Keratinocyte (primary cell): ENCODE data around the gene GDF11. TPM values are rescaled to one million over a fixed set of nuclear protein-coding genes. Genes with fewer than 3 reads are reported as not detected.

Experiments
- DNase-seq: peaks from one replicate; pipeline ENCODE4 v3.0.0-alpha.2; 2011; ENCODE audit warnings: low read depth, missing footprints, low spot score
- FAIRE-seq: peaks from 2 replicates; lab custom pipeline; 2011; peaks lifted over from hg19 to GRCh38; lab: Jason Lieb, UNC
- H2AFZ ChIP-seq: 2 replicates; pipeline ENCODE4 v1.6.0; 2012; ENCODE audit warnings: low read length, control low read depth, inconsistent platforms; ENCODE audit not compliant: control insufficient read depth
- H3K27ac ChIP-seq: 2 replicates; pipeline ENCODE4 v1.5.1; 2011; ENCODE audit warnings: low read length; ENCODE audit not compliant: control insufficient read depth, insufficient read depth
- H3K27me3 ChIP-seq: 3 replicates; pipeline ENCODE4 v1.6.0; 2011; ENCODE audit warnings: low read length; ENCODE audit not compliant: control insufficient read depth, insufficient read depth; ENCODE audit errors: extremely low read depth
- H3K36me3 ChIP-seq, 2 experiments: 2 replicates in 1 of 2; 3 replicates in 1 of 2; pipeline ENCODE4 v1.5.1; 2011; ENCODE audit warnings: low read length in 2 of 2, mild to moderate bottlenecking in 1 of 2; ENCODE audit not compliant: control insufficient read depth in 2 of 2, insufficient read depth in 2 of 2; ENCODE audit errors: extremely low read depth in 1 of 2
- H3K4me1 ChIP-seq: 3 replicates; pipeline ENCODE4 v1.5.1; 2011; ENCODE audit warnings: low read length; ENCODE audit not compliant: control insufficient read depth, insufficient read depth; ENCODE audit errors: extremely low read depth
- H3K4me2 ChIP-seq: 3 replicates; pipeline ENCODE4 v1.6.0; 2011; ENCODE audit warnings: low read depth, low read length; ENCODE audit not compliant: control insufficient read depth, insufficient read depth; ENCODE audit errors: extremely low read depth
- H3K4me3 ChIP-seq, 3 experiments: fragments of 200-600 bp in 1 of 3; sonication (generic) in 1 of 3; 2 replicates in 2 of 3; 3 replicates in 1 of 3; pipeline ENCODE4 v1.5.1; 2011 to 2016; ENCODE audit warnings: low read length in 3 of 3, mild to moderate bottlenecking in 3 of 3, control low read depth in 2 of 3, inconsistent platforms in 1 of 3, low read depth in 1 of 3, mixed read lengths in 1 of 3, mixed run types in 1 of 3, moderate library complexity in 1 of 3; ENCODE audit not compliant: control insufficient read depth in 2 of 3, insufficient read depth in 2 of 3; ENCODE audit errors: extremely low read depth in 1 of 3
- H3K79me2 ChIP-seq: 2 replicates; pipeline ENCODE4 v1.6.0; 2012; ENCODE audit warnings: low read length; ENCODE audit not compliant: control insufficient read depth, insufficient read depth
- H3K9ac ChIP-seq: 3 replicates; pipeline ENCODE4 v1.6.0; 2011; ENCODE audit warnings: low read length; ENCODE audit not compliant: control insufficient read depth, insufficient read depth; ENCODE audit errors: extremely low read depth
- H3K9me1 ChIP-seq: 3 replicates; pipeline ENCODE4 v1.6.0; 2011; ENCODE audit warnings: low read length; ENCODE audit not compliant: control insufficient read depth, insufficient read depth; ENCODE audit errors: extremely low read depth
- H3K9me3 ChIP-seq: 2 replicates; pipeline ENCODE4 v1.5.1; 2012; ENCODE audit warnings: low read depth, low read length; ENCODE audit not compliant: control insufficient read depth
- H4K20me1 ChIP-seq: 3 replicates; pipeline ENCODE4 v1.6.0; 2011; ENCODE audit warnings: low read length; ENCODE audit not compliant: control insufficient read depth, insufficient read depth; ENCODE audit errors: extremely low read depth
- EZH2 ChIP-seq: IDR thresholded peaks from one replicate; pipeline ENCODE4 v1.6.1; 2012; ENCODE audit warnings: inconsistent platforms, mild to moderate bottlenecking, low read length, moderate library complexity
- dilution Hi-C: fragments of 300-500 bp; cut with MboI; formaldehyde crosslinking; loops from one replicate; pipeline ENCODE4 v1.7.0; 2020; ENCODE audit warnings: low sequenced_read_pairs; ENCODE audit not compliant: extremely low pct_ligation_motif_present
- polyA plus RNA-seq, 5 experiments: library from polyadenylated mRNA; depleted of rRNA in 3 of 5; stranded (reverse) in 3 of 5; stranded (forward) in 1 of 5; unstranded in 1 of 5; fragments of >200 nt; gene quantifications; 1 replicate in 1 of 5; 2 replicates in 3 of 5; 3 replicates in 1 of 5; pipeline versions ENCODE4 v1.2.1 to v1.2.3, GENCODE V29; 2011 to 2012; ENCODE audit warnings: missing spikeins in 2 of 5, low read depth in 1 of 5, low replicate concordance in 1 of 5
- TF ChIP-seq, protein P1 (sequence below), 3 experiments: IDR thresholded peaks in 1 of 3; conservative IDR thresholded peaks in 1 of 3; optimal IDR thresholded peaks in 1 of 3; 2 replicates in 2 of 3; 3 replicates in 1 of 3; pipeline versions ENCODE3 to v1.5.1; 2011; ENCODE audit warnings: low read length in 3 of 3, mild to moderate bottlenecking in 3 of 3, moderate library complexity in 2 of 3, control low read depth in 1 of 3, inconsistent platforms in 1 of 3; ENCODE audit not compliant: insufficient read depth in 2 of 3; ENCODE audit errors: extremely low read depth in 1 of 3

The GDF11 gene
- polyA plus RNA-seq, 1 donor (not counting 4 experiments of a cell fraction or from before 2014, with no cell fraction given) = 2.7 TPM

DNA sequence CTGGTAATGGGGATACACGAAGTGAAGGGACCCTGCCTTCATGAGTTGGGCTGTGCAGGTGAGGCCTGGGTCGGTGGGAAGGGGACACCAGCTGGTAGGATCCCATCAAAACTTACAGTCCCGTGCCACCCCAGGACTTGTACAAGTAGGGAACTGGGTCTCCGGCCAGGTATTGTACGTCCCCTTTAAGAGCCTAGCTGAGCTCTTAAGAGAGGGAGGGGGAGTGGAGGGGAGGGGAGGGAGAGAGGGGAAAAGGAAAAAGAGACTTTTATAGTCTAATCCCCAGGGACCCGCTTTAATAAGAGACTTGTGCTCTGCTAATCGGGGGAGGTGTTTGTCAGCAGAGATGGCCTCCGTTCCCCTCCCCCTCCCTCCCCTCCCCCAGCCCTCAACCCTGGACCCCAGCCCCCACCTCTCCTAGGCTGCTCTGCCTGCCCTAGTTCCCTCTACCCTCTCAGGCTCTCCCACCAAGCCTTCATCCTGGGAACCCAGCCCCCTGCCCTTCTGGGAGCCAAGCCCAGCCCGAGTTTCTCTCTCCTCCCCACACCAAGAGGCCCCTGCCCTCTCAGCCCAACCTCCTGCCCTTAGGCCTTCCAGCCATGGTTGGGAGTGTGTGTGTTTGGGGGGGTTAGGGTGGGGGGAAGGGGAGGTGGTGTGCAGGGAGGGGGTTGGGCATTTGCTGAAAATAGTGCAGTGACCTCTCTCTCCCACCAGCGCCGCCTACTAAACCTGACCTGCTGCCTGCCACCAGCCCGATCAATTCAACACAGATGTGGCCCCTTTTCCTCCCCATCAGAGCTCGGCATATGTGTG lies 2.6 kb downstream of the GDF11 start:
- H2AFZ ChIP-seq = no peak overlapping the region
- TF ChIP-seq, protein P1, sequence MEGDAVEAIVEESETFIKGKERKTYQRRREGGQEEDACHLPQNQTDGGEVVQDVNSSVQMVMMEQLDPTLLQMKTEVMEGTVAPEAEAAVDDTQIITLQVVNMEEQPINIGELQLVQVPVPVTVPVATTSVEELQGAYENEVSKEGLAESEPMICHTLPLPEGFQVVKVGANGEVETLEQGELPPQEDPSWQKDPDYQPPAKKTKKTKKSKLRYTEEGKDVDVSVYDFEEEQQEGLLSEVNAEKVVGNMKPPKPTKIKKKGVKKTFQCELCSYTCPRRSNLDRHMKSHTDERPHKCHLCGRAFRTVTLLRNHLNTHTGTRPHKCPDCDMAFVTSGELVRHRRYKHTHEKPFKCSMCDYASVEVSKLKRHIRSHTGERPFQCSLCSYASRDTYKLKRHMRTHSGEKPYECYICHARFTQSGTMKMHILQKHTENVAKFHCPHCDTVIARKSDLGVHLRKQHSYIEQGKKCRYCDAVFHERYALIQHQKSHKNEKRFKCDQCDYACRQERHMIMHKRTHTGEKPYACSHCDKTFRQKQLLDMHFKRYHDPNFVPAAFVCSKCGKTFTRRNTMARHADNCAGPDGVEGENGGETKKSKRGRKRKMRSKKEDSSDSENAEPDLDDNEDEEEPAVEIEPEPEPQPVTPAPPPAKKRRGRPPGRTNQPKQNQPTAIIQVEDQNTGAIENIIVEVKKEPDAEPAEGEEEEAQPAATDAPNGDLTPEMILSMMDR (optimal IDR thresholded peaks at IDR 0.05 in 1 of 3, IDR thresholded peaks at IDR 0.05 in 1 of 3, conservative IDR thresholded peaks at IDR 0.05 in 1 of 3; ENCODE audit: extremely low read depth in 1 of 3, insufficient read depth in 2 of 3, low read length in 3 of 3) = no peak
- TF ChIP-seq EZH2 = no peak
- no peak overlapping the region for H3K27ac ChIP-seq
- FAIRE-seq = no peak
- H3K4me1 ChIP-seq = peaks cover 8% of the 10 kb centered on the region
- H4K20me1 ChIP-seq = no peaks in the 10 kb centered on the region
- H3K36me3 ChIP-seq = peaks cover 0 to 2% of the 10 kb centered on the region in 2 experiments
- no peak overlapping the region for H3K9ac ChIP-seq
- no peak overlapping the region for H3K4me3 ChIP-seq
- no peak for DNase-seq
- dilution Hi-C loops = no loop called here
- H3K4me2 ChIP-seq = no peak overlapping the region
- no peaks in the 10 kb centered on the region for H3K79me2 ChIP-seq
- H3K9me1 ChIP-seq = no peaks in the 10 kb centered on the region
- H3K9me3 ChIP-seq = no peaks in the 10 kb centered on the region
- no peaks in the 10 kb centered on the region for H3K27me3 ChIP-seq

DNA sequence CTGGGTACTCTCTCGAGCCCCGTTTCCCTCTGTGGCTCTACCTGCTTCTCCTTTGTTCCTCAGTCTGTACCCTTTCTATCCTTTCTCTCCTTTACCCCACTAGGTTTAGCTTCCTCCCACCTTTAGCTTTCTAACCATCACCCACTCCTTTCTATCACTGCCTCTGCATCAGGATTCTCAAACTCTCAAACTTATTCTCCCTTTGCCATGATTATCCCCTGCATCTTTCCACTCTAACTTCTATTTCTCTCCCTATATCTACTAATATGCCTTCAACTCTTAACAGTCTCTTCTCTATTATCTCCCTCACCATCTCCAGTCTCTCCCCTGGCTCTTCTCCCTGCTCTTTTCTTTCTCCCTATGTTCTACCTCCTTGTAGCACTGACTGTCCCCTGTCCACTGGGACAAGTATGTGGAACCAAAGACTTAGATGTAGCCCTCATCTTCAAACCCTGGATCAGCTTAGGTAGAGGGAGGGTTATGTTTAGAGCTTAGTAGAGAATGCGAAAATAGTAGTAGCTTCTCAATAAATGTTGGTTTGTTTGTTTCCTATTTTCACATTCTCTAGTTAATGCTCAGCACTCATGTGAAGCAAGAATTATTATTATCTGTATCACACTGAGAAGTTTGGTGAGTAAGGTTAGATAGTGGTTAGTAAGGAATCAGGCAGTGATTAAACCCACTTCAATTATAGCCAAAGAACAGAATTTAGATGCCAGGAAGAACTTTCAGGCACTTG lies 3.4 kb downstream of the GDF11 start:
- Histone ChIP-seq H3K4me3 (no peak overlapping the region), H3K9me3 (no peaks in the 10 kb centered on the region), H3K4me1 (peaks cover 8% of the 10 kb centered on the region), H3K36me3 (peaks cover 0 to 6% of the 10 kb centered on the region in 2 experiments), H3K79me2 (no peaks in the 10 kb centered on the region), H3K27ac (no peak overlapping the region), H3K27me3 (no peaks in the 10 kb centered on the region), H3K9me1 (no peaks in the 10 kb centered on the region), H3K4me2 (no peak overlapping the region), H3K9ac (no peak overlapping the region), H4K20me1 (no peaks in the 10 kb centered on the region), H2AFZ (no peak overlapping the region)
- dilution Hi-C loops = no loop called here
- FAIRE-seq (no peak), DNase-seq (no peak)
- TF ChIP-seq, protein P1 (optimal IDR thresholded peaks at IDR 0.05 in 1 of 3, IDR thresholded peaks at IDR 0.05 in 1 of 3, conservative IDR thresholded peaks at IDR 0.05 in 1 of 3; ENCODE audit: extremely low read depth in 1 of 3, insufficient read depth in 2 of 3, low read length in 3 of 3) = no peak
- no peak for TF ChIP-seq EZH2
